Natural killer cell treated with Interleukin-12 subunit alpha and Interleukin-12 subunit beta and Interleukin-15 and Interleukin-18, amount 100 ng/mL, for 72 hours (primary cell): ENCODE data around the gene HNRNPD. TPM values are rescaled to one million over a fixed set of nuclear protein-coding genes. Genes with fewer than 3 reads are reported as not detected.
"Not testable (repeated sequence)": the region's sequence is repeated elsewhere in the genome, so short reads cannot be mapped to it uniquely, and the experiment has no call there.

Experiments
- ATAC-seq, 2 donors: fragments of 150-1000 bp; cut with Tn5 transposase in 1 of 2; sonication (Bioruptor Pico), chemical (Tn5 transposase) in 1 of 2; 2 replicates each; pipeline ENCODE4 v1.10.0; 2021
- DNase-seq: peaks from one replicate; pipeline ENCODE4 v3.0.0; 2022; ENCODE audit warnings: low spot score
- H3K27ac Mint-ChIP-seq, 2 donors: 1 replicate in 1 of 2; 2 replicates in 1 of 2; pipeline ENCODE4 v1.8.0; 2022; ENCODE audit warnings: mixed read lengths in 2 of 2, mild to moderate bottlenecking in 1 of 2, moderate library complexity in 1 of 2
- H3K27me3 Mint-ChIP-seq, 2 donors: 1 replicate in 1 of 2; 2 replicates in 1 of 2; pipeline ENCODE4 v1.8.0; 2022; ENCODE audit warnings: mixed read lengths in 2 of 2
- H3K36me3 Mint-ChIP-seq: one replicate; pipeline ENCODE4 v1.8.0; 2022; ENCODE audit warnings: mixed read lengths
- H3K4me1 Mint-ChIP-seq, 2 donors: 1 replicate in 1 of 2; 2 replicates in 1 of 2; pipeline ENCODE4 v1.8.0; 2022; ENCODE audit warnings: low read depth in 2 of 2, mixed read lengths in 2 of 2, mild to moderate bottlenecking in 1 of 2
- H3K4me3 Mint-ChIP-seq: one replicate; pipeline ENCODE4 v1.8.0; 2022; ENCODE audit warnings: mixed read lengths
- H3K9me3 Mint-ChIP-seq: 2 replicates; pipeline ENCODE4 v1.8.0; 2022; ENCODE audit warnings: mixed read lengths
- total RNA-seq, 2 donors: library from RNA; stranded (reverse); gene quantifications; one replicate each; pipeline ENCODE4 v1.2.3, GENCODE V29; 2022

Gene HNRNPD
- total RNA-seq, 2 donors from 2014 or later = 280 to 290 TPM

GRCh38 chr4:82303063-82303462 is 70.7 kb downstream of the HNRNPD start:
- not testable (repeated sequence) for H3K27ac Mint-ChIP-seq, H3K4me1 Mint-ChIP-seq, H3K9me3 Mint-ChIP-seq, ATAC-seq, H3K4me3 Mint-ChIP-seq, DNase-seq
- H3K36me3 Mint-ChIP-seq = peaks cover 17% of the 10 kb centered on the region
- peaks cover 21 to 33% of the 10 kb centered on the region in 2 donors for H3K27me3 Mint-ChIP-seq

Other genes starting within 250 kb of the HNRNPD start
- 100 to 1,000 TPM; 226 to 248 TPM for gene HNRNPDL, start 56.5 kb upstream of the HNRNPD start, total RNA-seq
- gene ENOPH1, start 56.6 kb upstream of the HNRNPD start, total RNA-seq = 10 to 100 TPM; 41.8 to 50.3 TPM
- not detected for gene TMEM150C, start 188.0 kb upstream of the HNRNPD start, total RNA-seq